NCI-H510A (cell line): ENCODE measurements around the gene ZFP2.
"Not testable (repeated sequence)": the region's sequence is repeated elsewhere in the genome, so short reads cannot be mapped to it uniquely, and the experiment has no call there.

Experiments
- DNase-seq: peaks from one replicate; lab custom pipeline; 2025; lab: John Stamatoyannopoulos, UW

ZFP2 gene

DNA sequence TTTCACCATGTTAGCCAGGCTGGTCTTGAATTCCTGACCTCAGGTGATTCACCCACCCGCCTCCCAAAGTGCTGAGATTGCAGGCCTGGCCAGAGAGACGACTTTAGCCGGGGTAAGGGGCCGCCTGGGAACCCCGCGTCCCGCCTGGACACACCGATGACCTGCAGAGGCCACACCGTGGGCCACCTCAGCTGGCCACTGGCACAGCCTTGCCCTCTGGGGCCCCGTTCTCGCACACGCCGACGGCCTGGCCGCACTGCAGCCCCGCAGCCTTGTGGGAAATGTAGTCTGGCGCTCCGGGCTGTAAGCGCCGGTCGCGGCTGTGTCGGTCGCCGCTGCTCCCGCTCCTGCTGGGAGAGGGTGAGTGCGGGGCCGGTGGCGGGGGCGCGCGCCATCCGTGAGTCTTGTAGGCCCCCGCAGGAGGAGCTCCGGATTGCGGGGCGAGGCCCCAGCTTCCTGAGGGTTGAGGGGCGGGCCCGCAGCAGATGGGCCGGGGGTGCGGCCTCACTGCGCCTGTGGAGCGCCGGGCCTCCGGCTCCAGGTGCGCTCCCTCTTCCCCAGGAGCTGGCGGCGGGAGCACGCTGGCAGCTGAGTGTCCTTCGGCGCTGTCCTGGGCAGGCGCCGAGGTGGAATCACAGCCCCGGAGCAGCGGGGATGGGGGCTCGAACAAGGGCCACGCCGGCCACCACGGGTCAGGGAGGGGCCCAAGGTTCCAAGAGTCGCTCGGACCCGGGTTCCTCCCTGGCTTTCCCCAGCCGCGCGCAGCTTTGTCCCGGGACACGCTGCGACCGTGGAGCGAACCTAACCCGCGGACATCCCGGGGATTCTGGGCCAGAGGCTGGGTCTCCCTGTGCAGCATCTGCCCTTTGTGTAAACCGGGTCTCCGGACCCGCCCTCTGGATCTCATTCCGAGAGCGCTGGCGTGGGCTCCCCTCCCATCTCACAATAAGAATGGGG is at the start of gene ZFP2:
Gene ZFP2 (plus strand): TSS at position 299 of the 957 bp plus-strand sequence. CDS start 35,401 bp downstream, outside the sequence.
- DNase-seq, result peak; percentile 30

DNA sequence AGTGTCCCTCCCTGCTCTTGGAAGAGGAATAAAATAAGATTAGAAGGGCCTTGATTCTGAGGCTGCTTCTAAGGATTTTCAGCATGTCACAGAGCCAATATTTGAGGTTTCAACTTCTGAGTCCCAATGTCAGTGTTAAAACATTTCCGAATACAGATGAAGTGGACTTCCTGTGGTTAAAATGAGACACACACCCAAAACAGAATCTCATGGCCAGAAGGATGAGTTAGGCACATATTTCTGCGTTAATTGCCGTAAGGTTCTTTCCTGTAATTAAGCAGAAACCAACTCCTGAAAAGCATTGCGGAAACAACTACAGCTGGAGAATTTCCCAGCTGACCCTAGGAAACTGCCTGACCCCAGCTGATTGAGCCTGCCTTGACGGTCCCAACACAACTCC is 46.4 kb upstream of the ZFP2 start:
- no peak for DNase-seq

- DNase-seq, result no peak
Measured at GRCh38 chr5:178851951-178852350, 43.8 kb upstream of the ZFP2 start.

- no peak for DNase-seq
Measured at GRCh38 chr5:178854284-178854683, 41.4 kb upstream of the ZFP2 start.

DNA sequence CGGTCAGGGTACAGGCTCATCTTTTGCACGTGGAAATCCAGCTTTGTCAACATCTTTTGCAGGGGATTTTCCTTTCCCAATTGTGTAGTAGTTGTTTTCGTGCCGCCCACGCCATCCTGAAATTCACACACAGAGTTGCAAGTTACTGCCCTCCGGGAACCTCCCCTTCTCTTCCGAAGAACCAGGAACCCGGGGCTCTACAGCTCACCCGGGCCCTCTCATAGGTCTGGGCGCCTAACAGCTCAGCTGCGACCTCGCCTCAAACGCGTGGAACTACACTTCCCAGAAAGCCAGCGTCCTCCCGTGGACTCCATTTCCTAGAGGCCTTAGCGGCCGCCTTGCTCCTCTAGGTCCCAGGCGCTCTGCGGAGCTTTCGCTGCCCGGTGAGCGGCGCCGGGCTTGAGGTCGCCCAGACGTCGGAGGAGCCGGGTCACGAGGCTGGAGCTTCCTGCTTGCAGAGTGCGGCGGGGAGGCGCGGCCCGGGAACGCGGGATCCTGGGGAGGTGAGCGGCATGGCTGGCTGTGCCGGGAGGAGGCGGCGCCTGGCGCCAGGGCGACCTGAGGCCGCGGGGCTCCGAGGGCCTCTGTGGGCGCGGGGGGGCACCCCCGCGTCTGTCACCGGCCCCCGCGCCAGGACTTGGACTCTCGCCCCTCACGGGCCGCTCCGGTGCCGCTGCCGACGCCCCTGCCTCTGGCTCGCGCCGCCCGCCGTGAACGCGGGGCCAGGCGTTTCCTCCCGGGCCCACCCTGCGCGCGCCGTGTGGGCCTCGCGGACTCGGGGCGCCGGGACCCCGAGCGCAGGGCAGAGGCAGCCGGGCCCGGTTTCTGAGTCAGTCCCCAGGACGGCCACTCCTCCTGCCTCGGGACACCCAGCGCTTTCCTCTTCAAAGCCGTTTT is 35.8 kb upstream of the ZFP2 start, which contains the start of gene ZNF354B:
Gene ZNF354B (plus strand): TSS at position 329 of the 897 bp plus-strand sequence. CDS start 1,095 bp downstream, outside the sequence.
- DNase-seq, result peak; percentile 57

- not testable (repeated sequence) for DNase-seq
Measured at GRCh38 chr5:178860615-178861014, 35.1 kb upstream of the ZFP2 start.

DNA sequence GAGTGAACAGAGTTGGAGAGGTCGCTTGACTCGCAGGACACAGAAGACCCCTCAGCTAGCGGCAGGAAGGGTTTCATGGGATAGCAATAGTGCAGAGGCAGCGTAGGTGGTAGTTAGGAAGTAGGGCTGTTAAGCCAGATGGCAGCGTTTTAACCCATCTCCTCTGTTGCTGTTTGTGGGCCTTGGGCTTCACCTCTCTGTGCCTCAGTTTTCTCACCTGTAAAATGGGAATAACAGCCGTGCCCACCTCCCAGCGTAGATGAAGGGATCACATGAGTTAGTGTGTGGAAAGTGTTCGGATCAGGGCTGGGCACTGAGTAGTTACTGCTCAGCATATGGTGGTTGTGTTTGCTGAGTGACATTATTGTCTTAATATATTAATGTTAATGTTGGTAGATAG is 34.1 kb upstream of the ZFP2 start:
- DNase-seq, result no peak

DNA sequence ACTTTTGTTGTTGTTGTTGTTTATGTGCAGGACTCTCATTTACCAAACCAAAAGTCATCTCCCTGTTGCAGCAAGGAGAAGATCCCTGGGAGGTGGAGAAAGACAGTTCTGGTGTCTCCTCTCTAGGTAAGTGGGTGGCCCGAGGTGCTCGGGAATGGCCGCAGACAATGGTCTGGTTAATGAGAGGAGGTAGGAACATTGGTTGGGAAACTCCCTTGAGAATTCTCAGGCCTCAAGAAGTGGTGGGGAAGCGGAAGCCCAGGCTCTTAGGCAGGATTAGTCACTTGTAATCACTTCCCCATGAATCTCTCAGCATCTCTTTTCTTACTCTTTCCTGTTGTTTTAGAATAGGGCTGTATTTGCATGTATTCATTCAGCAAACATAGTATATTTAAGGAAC is 28.8 kb upstream of the ZFP2 start:
- no peak for DNase-seq

DNA sequence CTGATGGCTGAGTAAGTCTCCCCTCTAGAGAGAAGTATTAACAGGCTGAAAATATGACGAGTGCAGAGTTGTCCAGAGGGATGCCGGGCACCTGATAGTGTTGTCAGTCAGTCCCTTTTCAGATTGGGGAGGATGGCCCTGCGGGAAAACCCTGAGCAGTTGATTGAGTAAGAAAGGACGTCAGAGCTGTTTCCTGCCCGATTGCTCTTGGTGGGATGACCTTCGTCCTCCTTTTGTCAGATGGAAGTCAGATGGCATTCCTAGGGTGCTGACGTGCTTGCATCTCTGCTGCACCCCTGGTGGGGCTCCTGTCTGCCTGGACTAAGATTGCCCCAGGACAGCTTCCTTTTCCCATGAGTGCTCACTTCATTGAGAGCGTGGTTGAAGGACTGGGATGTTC is 26.1 kb upstream of the ZFP2 start:
- DNase-seq, result no peak

GRCh38 chr5:178870411-178870810 is 25.3 kb upstream of the ZFP2 start:
- DNase-seq, result no peak

DNA sequence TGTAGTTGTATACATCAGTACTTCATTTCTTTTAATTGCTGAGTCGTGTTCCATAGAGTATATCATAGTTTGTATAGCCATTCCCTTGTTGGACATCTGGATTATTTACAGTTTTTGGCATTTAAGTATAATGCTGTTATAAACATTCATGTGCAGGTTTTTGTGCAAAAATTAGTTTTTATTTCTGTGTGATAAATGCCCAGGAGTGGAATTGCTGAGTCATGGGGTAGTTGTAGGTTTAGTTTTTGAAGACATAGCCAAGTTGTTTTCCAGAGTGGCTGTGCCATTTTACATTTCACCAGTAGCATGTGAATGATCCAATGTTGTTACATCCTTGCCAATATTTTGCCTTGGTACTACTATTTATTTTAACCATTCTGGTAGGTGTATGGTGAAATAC is 23.4 kb upstream of the ZFP2 start:
- no peak for DNase-seq

DNA sequence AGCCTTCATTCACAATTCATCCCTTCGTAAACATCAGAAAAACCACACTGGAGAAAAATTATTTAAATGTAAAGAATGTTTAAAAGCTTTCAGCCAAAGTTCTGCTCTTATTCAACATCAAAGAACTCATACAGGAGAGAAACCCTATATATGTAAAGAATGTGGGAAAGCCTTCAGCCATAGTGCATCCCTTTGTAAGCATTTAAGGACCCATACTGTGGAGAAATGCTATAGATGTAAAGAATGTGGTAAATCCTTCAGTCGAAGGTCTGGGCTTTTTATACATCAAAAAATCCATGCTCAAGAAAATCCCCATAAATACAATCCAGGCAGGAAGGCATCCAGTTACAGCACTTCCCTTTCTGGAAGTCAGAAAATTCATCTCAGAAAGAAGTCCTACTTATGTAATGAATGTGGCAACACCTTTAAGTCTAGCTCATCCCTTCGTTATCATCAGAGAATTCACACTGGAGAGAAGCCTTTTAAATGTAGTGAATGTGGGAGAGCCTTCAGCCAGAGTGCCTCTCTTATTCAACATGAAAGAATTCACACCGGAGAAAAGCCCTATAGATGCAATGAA is 12.5 kb upstream of the ZFP2 start:
- not testable (repeated sequence) for DNase-seq

DNA sequence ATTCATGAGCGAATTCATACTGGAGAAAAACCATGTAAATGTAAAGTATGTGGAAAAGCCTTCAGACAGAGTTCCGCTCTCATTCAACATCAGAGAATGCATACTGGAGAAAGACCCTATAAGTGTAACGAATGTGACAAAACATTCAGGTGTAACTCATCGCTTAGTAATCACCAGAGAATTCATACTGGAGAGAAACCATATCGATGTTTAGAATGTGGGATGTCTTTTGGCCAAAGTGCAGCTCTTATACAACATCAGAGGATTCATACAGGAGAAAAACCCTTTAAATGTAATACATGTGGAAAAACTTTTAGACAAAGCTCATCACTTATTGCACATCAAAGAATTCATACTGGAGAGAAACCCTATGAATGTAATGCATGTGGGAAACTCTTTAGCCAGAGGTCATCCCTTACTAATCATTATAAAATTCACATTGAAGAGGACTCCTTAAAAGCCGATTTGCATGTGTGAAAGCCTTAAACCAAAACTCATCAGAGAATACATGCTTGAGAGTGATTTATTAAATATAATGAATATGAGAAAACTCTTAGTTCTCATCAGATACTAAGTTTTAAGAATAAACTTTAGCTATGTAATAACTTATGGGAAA is 11.8 kb upstream of the ZFP2 start:
- no peak for DNase-seq

- no peak for DNase-seq
Measured at GRCh38 chr5:178899289-178899688, 3.6 kb downstream of the ZFP2 start.

DNA sequence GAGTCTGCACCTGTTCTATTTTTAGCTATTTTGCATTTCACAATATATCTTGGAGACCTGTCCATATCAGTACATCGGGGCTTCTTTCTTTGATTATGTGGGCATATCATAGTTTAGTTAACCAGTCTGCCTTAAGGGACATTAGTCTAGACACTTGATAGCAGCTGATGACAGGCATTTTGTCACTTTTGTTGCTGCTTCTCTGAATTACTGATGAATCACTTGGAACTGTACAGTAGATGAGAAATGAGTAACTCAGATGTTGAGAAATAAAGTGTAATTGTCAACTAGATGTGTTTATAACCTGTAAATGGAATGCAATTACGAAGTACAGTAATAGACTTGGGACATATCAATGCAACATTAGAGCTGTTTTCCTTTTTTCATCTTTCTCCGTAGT is 7.1 kb downstream of the ZFP2 start:
- no peak for DNase-seq

- no peak for DNase-seq
Measured at GRCh38 chr5:178931846-178932760, 36.4 kb downstream of the ZFP2 start.

GRCh38 chr5:178940569-178941360 is 45.1 kb downstream of the ZFP2 start, which contains the start of gene ZNF454:
Gene ZNF454 (plus strand): TSS chr5:178941198. CDS start chr5:178942792, 1,594 bp downstream.
- DNase-seq, result no peak

GRCh38 chr5:178941361-178941760 is 45.6 kb downstream of the ZFP2 start:
- no peak for DNase-seq

GRCh38 chr5:178965465-178966055 is 69.8 kb downstream of the ZFP2 start:
- no peak for DNase-seq
